GM19351 (cell line): Measurements from ENCODE around the gene SKI.

Experiments
- ATAC-seq: cut with Tn5 transposase; IDR thresholded peaks from one replicate; pipeline ENCODE4 v1.9.1; 2021; ENCODE audit warnings: mild to moderate bottlenecking, moderate library complexity; ENCODE audit not compliant: unreplicated experiment

Gene SKI

DNA sequence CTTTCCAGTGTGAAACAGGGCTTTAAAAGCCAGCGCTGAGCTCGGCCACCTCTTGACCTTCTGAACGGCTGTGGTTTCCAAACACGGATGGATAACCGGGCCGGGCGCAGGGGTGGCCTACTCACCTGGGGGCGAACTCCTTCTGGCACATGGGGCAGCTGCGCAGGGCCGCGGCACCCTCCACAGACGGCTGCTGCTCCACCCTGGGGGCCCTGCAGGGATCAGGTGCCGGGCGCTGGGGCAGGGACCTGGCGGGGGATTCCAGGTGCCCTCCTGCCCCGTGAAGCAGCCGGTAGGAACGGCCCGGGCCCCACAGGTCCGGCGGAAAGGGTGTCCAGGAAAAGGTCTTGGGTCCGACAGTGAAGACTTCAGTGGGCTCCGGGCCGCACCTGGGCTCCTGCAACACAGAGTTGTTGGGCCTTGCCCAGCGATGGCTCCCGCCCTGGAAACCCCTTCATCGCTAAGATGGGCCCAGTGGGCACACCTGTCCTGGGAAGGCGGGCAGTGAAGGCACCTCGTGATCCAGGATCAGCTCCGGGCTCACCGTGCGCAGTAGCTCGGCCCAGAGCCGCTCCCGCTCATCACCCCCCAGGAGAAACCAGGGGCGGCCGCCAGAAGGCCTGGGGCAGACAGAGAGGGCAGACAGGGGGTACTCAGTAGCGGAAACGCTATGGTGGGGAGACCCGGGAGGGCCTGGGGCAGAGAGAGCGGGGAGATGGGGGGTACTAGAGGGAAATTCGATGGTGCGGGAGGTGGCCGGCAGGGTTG, 34.4 kb upstream of the SKI start:
- no peak for ATAC-seq

- peak; percentile 50 for ATAC-seq
Measured at GRCh38 chr1:2194319-2194897, 33.7 kb upstream of the SKI start, which contains the start of gene FAAP20. FAAP20 (minus strand) TSS chr1:2194772; CDS start chr1:2194749, 23 bp downstream.

DNA sequence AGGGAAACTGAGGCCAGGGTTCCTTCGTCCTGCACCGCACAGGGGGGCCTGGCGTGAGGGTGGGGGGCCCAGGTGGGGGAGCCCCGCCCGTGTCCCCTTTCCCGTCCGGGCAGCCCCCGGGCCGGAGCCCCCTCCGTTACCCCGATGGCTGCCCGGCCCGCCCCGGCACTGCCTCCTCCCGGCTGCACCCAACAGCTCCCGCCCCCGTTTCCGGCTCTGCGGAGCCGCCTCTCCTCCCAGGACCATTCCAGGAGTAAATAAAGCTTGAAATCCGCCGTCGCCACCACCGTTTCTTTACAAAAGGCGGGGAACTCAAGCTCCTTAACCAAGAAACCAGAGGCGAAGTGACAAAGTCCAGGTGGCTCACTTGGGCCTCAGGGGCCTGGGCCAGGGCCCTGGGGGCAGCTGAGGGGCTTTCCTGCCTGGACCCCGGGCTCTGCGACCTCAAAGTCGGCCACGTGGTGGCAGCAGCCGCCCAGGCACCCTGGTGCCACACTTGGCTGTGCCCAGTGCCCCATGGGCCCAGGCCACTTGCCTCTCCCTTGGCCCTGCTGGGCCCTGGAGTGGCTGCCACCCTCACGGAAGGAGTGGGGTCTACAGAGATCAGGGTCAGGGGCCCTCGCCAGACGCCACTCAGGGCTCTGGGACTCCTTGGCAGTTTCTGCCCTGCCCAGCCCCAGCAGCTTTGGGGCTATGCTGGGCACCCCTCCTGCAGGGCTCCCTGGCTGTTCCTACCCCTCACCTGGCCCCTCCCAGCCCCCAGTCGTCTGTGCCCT, 33.0 kb upstream of the SKI start:
- ATAC-seq: peak; percentile 61

DNA sequence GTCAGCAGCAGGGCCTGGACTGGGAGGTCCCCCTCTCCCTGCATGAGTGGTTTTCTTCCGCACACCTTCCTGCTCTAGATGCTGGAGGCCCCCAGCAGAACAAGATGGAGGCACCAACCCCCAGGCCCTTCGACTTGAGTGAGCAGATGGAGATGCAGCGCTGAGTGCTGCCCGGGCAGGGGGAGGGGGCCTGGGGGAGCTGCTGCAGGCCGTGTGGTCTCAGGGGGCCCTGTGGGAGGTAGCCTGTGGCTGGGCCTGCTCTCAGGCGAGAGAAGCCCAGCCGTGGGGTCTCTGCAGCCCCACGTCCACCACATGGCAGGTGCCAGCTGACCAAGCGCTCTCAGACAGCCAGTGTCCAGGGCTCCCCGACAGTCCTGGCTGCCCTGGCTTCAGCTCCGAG, 32.3 kb upstream of the SKI start:
- no peak for ATAC-seq

DNA sequence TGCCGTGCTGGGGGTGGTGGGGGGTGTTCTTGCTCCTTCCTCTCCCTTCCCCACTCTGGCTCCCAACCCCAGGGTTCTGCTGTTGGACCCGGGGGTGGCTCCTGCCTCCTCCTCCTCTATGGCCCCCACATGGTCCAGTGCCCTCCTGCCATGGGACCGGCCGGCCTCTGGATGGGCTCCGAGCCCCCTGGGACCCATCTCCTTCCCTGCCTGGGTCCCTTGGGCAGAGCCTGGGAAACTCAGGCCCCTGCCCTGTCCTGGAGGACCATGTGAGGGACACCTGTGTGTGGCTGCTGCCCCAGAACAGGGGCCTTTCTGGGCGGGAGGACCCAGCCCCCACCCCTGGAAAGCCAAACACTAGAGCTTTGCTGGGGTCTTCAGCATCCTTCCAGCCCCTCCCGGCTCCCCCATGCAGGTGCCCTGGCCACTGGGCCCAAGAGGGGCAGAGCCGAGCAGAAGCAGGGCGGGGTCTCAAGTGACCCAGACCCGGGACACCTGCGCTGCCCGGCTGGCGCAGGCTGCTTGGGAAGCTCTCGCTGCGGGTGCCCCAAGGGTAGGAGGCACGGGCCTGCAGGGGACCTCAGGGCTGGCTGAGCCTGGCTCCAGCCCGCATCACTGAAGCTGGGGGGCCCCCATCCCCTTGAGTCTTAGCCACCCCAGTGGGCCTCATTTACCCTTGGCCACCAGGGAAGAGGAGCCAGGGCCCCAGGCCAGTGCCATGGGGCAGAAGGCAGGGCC, 31.0 kb upstream of the SKI start:
- no peak for ATAC-seq

DNA sequence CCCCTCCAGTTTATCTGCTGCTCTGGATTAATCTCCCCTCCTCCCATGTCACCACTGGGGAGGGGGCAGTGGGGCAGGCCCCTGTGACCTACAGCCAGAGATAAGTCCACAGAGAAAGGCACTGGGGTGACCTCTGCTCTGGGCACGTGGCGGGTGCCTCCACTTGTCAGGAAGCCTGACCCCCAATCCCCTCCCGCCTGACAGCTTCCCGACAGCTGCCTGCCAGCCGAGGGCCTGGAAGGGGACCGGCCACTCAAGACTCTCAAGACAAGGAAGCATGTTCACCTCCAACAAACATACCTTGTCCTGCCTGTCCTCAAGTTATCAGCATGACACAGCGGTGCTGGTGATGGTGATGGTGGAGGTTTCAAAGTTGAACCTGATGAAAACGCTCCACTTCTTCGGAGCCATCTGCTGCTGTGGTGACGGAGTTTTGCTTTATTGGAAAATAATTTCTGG, 30.4 kb upstream of the SKI start:
- ATAC-seq: no peak

DNA sequence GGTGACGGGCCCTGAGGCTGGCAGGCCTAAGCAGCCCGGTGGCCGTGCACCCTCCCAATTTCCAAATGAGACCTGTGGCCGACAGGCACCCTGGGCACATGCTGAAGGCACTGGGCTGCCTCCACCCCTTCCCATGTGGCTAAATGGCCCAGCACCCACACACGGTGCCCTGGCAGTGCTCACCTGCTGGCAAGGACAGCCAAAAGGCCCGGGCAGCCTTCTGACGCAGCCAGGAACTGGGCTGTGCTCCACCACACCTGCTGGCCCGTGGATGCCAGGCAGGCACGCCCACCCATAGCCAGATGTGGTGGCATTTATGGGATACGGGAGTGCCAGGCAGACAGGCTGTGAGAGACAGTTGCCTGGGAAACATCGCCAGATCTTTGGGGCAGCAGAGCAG, 29.5 kb upstream of the SKI start:
- ATAC-seq: no peak

DNA sequence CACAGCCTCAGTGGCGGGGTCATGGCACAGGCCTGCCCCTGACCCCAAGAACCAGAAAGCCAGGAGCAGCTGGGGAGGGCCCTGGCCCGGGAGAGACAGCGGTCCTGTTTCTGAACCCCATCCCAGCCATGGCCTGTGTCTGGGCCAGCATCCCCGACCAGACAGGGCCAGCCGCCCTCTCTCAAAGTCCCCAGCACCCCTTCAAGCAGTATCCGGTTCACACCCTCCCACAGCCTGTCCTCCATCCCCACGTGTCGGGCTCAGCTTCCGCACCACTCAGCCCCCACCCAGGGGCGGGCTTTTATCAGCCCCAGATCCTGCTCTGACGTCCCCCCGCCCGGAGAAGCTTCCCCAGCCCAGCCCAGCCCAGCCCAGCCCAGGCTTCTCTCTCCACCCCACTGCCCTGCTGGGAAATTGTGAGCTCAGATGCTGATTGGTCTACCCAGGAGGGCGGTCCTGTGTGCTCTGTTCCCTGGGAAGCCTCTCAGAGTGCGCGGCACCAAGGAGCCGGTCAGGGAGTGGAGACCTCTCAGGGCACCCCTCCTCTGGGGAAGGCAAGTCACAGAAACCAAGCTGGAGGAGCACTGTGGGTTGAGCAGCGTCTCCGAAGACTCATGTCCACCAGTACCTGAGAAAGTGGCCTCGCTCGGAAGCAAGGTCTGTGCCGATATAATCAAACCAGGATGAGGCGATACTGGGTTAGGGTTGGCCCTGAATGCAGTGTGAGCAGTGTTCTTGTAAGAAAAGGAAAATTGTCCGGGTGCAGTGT, 28.9 kb upstream of the SKI start:
- ATAC-seq: peak; percentile 48

GRCh38 chr1:2200308-2200943, 27.7 kb upstream of the SKI start:
- ATAC-seq: no peak

DNA sequence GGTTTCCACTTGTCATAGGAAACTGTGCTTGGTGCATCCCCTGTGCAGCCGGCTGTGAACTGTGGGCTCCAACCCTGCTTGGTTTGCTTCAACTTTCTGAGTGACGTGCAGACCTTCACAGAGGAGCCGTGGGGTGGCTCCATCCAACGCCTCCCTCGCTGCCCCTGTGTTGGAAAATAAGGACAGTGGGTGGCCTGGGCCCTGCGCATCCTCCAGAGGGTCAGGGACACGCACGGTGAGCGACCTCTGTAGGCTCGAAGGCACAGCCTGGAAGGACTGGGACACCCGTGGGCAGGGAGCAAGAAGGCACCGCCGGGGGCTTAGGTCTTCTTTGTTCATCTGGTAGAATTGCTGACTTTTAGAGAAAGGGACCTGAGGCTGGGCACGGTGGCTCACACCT, 27.1 kb upstream of the SKI start:
- no peak for ATAC-seq

DNA sequence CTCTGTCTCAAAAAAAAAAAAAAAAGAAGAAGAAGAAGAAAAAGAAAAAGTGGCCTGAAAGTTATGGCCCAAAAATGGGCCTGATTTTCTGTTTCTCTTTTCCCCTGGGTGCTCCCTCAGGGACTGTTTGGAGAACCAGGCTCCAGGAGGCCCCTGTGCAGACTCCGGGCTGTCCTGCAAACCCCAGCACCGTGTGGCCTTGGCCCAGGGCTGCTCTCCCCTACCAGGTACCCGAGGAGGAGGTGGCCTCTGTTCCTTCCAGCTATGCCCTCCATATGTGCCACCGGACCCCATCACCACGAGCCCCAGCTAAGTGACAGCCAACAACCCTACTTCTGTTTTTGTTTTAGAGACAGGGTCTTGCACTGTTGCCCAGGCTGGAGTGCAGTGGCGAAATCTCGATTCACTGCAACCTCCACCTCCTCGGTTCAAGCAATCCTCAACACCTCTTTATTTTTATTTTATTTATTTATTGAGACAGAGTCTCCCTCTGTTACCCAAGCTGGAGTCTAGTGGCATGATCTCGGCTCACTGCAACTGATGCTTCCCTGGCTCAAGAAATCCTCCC, 26.0 kb upstream of the SKI start:
- ATAC-seq: no peak

GRCh38 chr1:2202843-2203601, 25.1 kb upstream of the SKI start:
- no peak for ATAC-seq

DNA sequence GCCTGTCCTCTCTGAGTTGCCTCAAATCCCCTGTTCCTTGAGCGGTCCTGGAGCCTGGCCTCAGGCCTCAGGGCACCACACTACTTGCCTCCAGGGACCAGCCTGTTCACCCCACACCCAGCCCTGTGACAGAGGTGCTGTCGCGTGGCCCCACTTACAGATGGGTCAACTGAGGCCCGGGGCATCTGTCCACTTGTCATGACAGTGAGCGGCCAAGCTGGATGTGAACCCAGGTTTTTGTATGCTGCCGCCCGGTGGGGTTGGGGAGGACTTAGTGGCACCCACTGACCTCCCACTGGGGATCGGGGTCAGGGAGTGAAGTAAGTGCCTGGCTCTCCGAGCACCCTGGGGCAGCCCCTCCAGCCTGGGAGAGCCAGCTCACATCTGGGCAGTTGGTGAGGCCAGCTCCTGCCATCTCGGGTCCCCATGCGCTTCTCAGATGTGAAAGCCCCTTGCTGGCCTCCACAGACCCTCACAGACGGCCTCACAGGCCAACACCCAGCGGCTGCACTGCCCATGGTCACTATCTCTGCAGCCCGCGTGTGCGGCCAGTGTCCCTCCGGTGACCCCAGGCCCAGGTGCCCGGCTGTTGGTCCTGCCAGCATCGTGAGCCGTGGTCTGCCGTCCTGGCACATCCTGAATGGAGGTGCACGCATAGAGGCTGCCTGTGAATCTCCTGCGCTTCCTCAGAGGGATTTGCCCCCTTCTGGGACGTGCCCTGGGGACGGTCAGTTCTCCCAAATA, 24.3 kb upstream of the SKI start:
- no peak for ATAC-seq

DNA sequence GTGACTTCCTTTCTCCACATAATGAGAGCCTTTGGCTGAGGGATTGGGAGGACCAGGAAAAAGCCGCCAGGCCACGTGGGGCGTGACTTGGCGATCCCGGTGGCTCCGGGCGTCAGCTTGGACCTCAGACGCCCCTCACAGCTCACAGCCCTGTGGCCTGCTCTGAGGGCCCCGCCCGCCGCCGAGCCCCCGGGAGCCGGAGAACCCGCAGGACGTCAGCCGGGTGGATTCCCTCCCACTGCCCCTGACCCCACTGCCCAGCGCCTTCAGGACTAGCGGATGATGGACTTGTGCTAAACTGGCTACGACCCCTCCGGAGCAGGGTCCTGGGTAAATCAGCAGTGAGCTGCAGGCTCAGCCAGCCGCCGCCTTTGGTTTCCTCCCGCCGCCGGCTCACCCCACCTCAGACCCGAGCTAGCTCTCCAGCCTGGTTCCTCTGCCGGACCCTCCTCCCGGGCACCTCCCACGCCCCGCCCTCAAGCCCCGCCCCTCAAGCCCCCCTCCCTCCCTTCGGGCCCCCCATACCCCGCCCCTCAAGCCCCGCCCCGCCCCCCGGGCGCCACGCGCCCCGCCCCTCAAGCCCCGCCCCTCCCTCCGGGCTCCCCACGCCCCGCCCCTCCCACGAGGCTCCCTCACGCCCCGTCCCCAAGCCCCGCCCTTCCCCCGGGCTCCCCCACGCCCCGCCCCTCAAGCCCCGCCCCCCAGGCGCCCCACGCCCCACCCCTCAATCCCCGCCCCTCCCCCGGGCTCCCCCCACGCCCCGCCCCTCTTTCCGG, 23.5 kb upstream of the SKI start:
- no peak for ATAC-seq

DNA sequence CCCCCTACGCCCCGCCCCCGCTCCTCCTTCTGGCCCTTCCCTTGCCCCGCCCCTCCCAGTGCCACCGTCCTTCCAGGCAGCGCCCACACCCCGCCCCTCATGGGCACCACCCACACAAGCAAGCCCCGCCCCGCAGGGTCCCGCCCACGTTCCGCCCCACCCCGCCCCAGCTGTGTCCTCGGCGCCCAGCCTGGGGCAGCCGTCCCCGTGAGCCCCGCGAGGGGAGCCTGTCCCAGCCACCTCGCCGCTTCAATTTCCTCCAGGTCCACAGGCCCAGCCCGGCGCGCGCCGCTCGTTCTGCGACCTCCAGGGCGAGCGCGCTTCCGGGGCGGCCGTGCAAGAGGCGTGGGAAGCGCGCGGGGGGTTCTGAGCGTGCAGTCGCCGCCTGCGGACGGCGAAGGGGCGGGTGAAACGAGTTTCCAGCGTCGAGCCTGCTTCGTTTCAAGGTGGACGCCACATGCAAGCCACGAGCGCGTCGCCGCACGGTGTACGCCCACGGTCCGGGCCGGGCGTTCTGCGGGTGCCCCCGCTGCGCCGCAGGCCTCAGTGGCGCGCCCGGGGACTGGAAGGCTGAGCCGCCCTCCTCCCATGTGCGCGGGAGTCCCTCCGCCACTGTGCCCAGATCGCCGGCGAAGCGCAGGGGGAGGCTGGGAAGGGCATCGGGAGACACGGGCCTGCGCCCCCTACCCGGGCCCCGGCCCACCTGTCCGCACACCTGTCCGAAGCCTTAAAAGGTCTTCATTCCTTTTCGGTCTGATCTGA, 22.7 kb upstream of the SKI start:
- peak; percentile 60 for ATAC-seq

DNA sequence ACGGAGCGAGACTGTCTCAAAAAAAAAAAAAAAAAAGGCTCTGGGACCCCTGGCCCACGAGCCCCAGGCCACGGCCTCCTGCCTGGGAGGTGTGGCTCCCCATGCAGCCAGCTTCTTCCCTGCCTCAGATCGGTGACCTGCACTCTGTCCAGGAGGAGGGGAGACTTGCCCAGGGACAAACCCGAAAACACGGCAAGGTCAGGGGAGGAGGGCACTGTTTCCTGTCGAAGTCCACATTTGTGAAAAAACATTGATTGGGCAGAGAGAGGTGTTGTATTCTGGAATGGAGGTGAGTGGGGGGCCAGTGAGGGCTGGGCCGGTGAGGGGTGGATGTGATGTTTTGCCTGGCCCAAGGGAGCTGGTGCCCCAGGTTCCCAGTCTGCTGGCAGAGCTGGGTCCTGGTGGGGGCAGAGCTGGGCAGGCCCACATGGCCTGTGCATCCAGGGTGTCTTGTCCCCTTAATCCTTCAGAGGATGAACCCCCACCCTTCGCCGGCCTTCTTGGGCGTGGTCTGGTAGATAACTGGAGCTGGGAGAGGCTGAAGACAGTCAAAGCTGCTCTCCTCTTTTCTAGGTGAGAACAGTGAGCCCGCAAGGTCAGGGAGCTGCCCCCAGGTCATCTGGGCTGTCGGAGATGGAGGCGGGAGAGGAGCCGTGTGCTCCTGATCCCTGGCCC, 21.2 kb upstream of the SKI start:
- ATAC-seq: no peak
